ENCODE measurements around the gene TCP1.

GRCh38 chr6:159756508-159756907, 32.9 kb downstream of the TCP1 start:
- TF ChIP-seq CTCF (IDR thresholded peaks at IDR 0.05) (no peak), POLR2A (IDR thresholded peaks at IDR 0.05) (no peak), EP300 (IDR thresholded peaks at IDR 0.05) (no peak)
